GM23338 (cell line): Measurements from ENCODE around the gene FAM9C.

Source experiments
- EZH2 ChIP-seq: fragments of 200-600 bp; sonication (generic); IDR thresholded peaks from one replicate; pipeline ENCODE4 v1.8.0; 2017; ENCODE audit warnings: antibody characterized with exemption, mild to moderate bottlenecking, low read depth; ENCODE audit not compliant: unreplicated experiment
- EZH2phosphoT487 ChIP-seq: fragments of 200-600 bp; sonication (generic); IDR thresholded peaks from one replicate; pipeline ENCODE4 v1.8.1; 2018; ENCODE audit warnings: antibody characterized with exemption; ENCODE audit not compliant: unreplicated experiment
- NANOG ChIP-seq: IDR thresholded peaks from 2 replicates; pipeline ENCODE4 v1.6.1; 2016; ENCODE audit warnings: antibody characterized with exemption, borderline replicate concordance
- POLR2AphosphoS5 ChIP-seq: IDR thresholded peaks from 2 replicates; pipeline ENCODE4 v1.6.1; 2016; ENCODE audit warnings: antibody characterized with exemption, low read depth
- REST ChIP-seq: IDR thresholded peaks from one replicate; pipeline ENCODE4 v1.6.1; 2018; ENCODE audit warnings: antibody characterized with exemption; ENCODE audit not compliant: unreplicated experiment
- TF ChIP-seq, protein P1 (sequence below), 2 experiments: fragments of 200-600 bp in 1 of 2; sonication (generic) in 1 of 2; conservative IDR thresholded peaks; 2 replicates each; pipeline versions ENCODE4 v1.5.1 to v1.6.1; 2016 to 2017; ENCODE audit warnings: antibody characterized with exemption in 2 of 2, low read depth in 2 of 2, mild to moderate bottlenecking in 2 of 2, moderate library complexity in 1 of 2
- TF ChIP-seq, protein P2 (sequence below): IDR thresholded peaks from 2 replicates; pipeline ENCODE4 v1.6.1; 2016; ENCODE audit warnings: antibody characterized with exemption

GRCh38 chrX:13010546-13010945 is 33.9 kb downstream of the FAM9C start:
- TF ChIP-seq, protein P1, sequence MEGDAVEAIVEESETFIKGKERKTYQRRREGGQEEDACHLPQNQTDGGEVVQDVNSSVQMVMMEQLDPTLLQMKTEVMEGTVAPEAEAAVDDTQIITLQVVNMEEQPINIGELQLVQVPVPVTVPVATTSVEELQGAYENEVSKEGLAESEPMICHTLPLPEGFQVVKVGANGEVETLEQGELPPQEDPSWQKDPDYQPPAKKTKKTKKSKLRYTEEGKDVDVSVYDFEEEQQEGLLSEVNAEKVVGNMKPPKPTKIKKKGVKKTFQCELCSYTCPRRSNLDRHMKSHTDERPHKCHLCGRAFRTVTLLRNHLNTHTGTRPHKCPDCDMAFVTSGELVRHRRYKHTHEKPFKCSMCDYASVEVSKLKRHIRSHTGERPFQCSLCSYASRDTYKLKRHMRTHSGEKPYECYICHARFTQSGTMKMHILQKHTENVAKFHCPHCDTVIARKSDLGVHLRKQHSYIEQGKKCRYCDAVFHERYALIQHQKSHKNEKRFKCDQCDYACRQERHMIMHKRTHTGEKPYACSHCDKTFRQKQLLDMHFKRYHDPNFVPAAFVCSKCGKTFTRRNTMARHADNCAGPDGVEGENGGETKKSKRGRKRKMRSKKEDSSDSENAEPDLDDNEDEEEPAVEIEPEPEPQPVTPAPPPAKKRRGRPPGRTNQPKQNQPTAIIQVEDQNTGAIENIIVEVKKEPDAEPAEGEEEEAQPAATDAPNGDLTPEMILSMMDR (conservative IDR thresholded peaks at IDR 0.05; ENCODE audit: low read depth in 2 of 2), result no peak
- TF ChIP-seq NANOG, result no peak
- no peak for TF ChIP-seq REST
- no peak for TF ChIP-seq EZH2phosphoT487
- TF ChIP-seq EZH2, result no peak
- TF ChIP-seq POLR2AphosphoS5, result no peak
- TF ChIP-seq, protein P2, sequence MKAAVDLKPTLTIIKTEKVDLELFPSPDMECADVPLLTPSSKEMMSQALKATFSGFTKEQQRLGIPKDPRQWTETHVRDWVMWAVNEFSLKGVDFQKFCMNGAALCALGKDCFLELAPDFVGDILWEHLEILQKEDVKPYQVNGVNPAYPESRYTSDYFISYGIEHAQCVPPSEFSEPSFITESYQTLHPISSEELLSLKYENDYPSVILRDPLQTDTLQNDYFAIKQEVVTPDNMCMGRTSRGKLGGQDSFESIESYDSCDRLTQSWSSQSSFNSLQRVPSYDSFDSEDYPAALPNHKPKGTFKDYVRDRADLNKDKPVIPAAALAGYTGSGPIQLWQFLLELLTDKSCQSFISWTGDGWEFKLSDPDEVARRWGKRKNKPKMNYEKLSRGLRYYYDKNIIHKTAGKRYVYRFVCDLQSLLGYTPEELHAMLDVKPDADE, result no peak
